K562 (cell line): ENCODE results near the gene NRG2. TPM values are rescaled to one million over a fixed set of nuclear protein-coding genes. Genes with fewer than 3 reads are reported as not detected.

ENCODE experiments used
- ATAC-seq: fragments of 200-7000 bp; cut with Tn5 transposase; 3 replicates; pipeline ENCODE4 v1.9.1; 2020; ENCODE audit warnings: moderate library complexity
- BruUV-seq: library from RNA; stranded (reverse); fragments of 400-500 nt; replicated peaks from 2 replicates; lab custom pipeline; 2021; lab: Mats Ljungman, UMichigan
- CTCF ChIA-PET: fragments of 300-600 bp; formaldehyde crosslinking; extraction: SDS; loops from one replicate; lab custom pipeline; 2021; ENCODE audit warnings: low intra/inter-chr PET ratio; lab: Yijun Ruan, JAX
- POLR2A ChIA-PET: fragments of 300-600, 350-650 bp; sonication (Branson Sonifier 250); formaldehyde crosslinking; extraction: SDS; loops from one replicate; lab custom pipeline; 2021; ENCODE audit warnings: antibody characterized with exemption, inconsistent platforms; lab: Yijun Ruan, JAX
- DNase-seq, 4 experiments: peaks; one replicate each; pipeline versions ENCODE4 v3.0.0 to v3.0.0-alpha.2; 2011 to 2018; ENCODE audit warnings: low spot score in 3 of 4, mixed read lengths in 3 of 4; ENCODE audit errors: extremely low read depth in 1 of 4
- FAIRE-seq: peaks from 2 replicates; lab custom pipeline; 2011; peaks lifted over from hg19 to GRCh38; lab: Jason Lieb, UNC
- H2AFZ ChIP-seq: 2 replicates; pipeline ENCODE4 v1.6.0; 2011; ENCODE audit warnings: low read depth, low read length, control low read depth, inconsistent platforms
- H3K27ac ChIP-seq: fragments of 200-600 bp; 3 replicates; pipeline ENCODE4 v1.8.0; 2011; ENCODE audit warnings: low read depth, mild to moderate bottlenecking, control low read depth, inconsistent platforms, low read length, moderate library complexity, mixed read lengths; ENCODE audit errors: extremely low read depth
- H3K27me3 ChIP-seq, 2 experiments: fragments of 300-600 bp in 1 of 2; 2 replicates in 1 of 2; 3 replicates in 1 of 2; pipeline versions ENCODE4 v1.6.0 to v1.8.0; 2011; ENCODE audit warnings: inconsistent platforms in 2 of 2, low read length in 2 of 2, mild to moderate bottlenecking in 1 of 2, mixed read lengths in 1 of 2, moderate library complexity in 1 of 2; ENCODE audit not compliant: control insufficient read depth in 2 of 2, insufficient read depth in 2 of 2
- H3K36me3 ChIP-seq: fragments of 300-600 bp; 3 replicates; pipeline ENCODE4 v1.8.0; 2011; ENCODE audit warnings: mild to moderate bottlenecking, low read length, inconsistent platforms; ENCODE audit not compliant: control insufficient read depth, insufficient read depth
- H3K4me1 ChIP-seq, 2 experiments: fragments of 200-600 bp in 1 of 2; replicated peaks in 1 of 2; 2 replicates in 1 of 2; 3 replicates in 1 of 2; pipeline versions ENCODE4 v1.5.1 to v1.8.0; 2011; ENCODE audit warnings: inconsistent platforms in 2 of 2, low read length in 2 of 2, mild to moderate bottlenecking in 1 of 2, mixed read lengths in 1 of 2, moderate library complexity in 1 of 2; ENCODE audit not compliant: control insufficient read depth in 2 of 2, insufficient read depth in 2 of 2
- H3K4me2 ChIP-seq: 2 replicates; pipeline ENCODE4 v1.6.1; 2011; ENCODE audit warnings: low read length, control low read depth, inconsistent platforms, mixed read lengths; ENCODE audit not compliant: insufficient read depth
- H3K4me3 ChIP-seq: fragments of 200-600 bp; sonication (generic), shearing (Covaris generic); 2 replicates; pipeline ENCODE4 v1.5.1; 2016; ENCODE audit warnings: control low read depth, inconsistent platforms
- H3K79me2 ChIP-seq: fragments of 200-600 bp; 3 replicates; pipeline ENCODE4 v1.8.0; 2011; ENCODE audit warnings: low read length, inconsistent platforms; ENCODE audit not compliant: control insufficient read depth, insufficient read depth
- H3K9ac ChIP-seq, 2 experiments: 2 replicates each; pipeline versions ENCODE4 v1.6.0 to v1.6.1; 2011; ENCODE audit warnings: low read depth in 2 of 2, low read length in 2 of 2, control low read depth in 1 of 2, inconsistent platforms in 1 of 2, mild to moderate bottlenecking in 1 of 2, mixed read lengths in 1 of 2; ENCODE audit not compliant: insufficient read depth in 1 of 2
- H3K9me1 ChIP-seq: one replicate; pipeline ENCODE4 v1.6.0; 2011; ENCODE audit warnings: inconsistent platforms, mild to moderate bottlenecking, low read length, moderate library complexity; ENCODE audit not compliant: control insufficient read depth, insufficient read depth
- H3K9me3 ChIP-seq: replicated peaks from 2 replicates; pipeline ENCODE4 v1.5.1; 2011; ENCODE audit warnings: low read depth, low read length, inconsistent platforms; ENCODE audit not compliant: control insufficient read depth, insufficient read depth
- H4K20me1 ChIP-seq: replicated peaks from 2 replicates; pipeline ENCODE4 v1.6.1; 2011; ENCODE audit warnings: low read length, inconsistent platforms, mixed read lengths; ENCODE audit not compliant: control insufficient read depth, insufficient read depth
- FOXJ2 ChIP-seq: fragments of 200-800 bp; sonication (Bioruptor generic); IDR thresholded peaks from 2 replicates; pipeline ENCODE4 v1.6.1; 2016; ENCODE audit warnings: missing genetic modification characterization, missing compliant biosample characterization
- HNRNPH1 ChIP-seq: fragments of 200-400 bp; formaldehyde crosslinking; optimal IDR thresholded peaks from 2 replicates; pipeline ENCODE3; 2017; ENCODE audit warnings: low read depth, mild to moderate bottlenecking, low read length, moderate library complexity
- PATZ1 ChIP-seq: fragments of 250-450 bp; sonication (Bioruptor Pico); IDR thresholded peaks from 2 replicates; pipeline ENCODE4 v1.5.0; 2020; ENCODE audit warnings: mild to moderate bottlenecking, borderline replicate concordance
- PBX2 ChIP-seq, 2 experiments: IDR thresholded peaks in 1 of 2; conservative IDR thresholded peaks in 1 of 2; 2 replicates each; pipeline ENCODE4 v1.6.1; 2016; ENCODE audit warnings: low read depth in 2 of 2, mild to moderate bottlenecking in 1 of 2, missing compliant biosample characterization in 1 of 2, missing genetic modification characterization in 1 of 2, moderate library complexity in 1 of 2
- PHB2 ChIP-seq: fragments of 450-650 bp; IDR thresholded peaks from 2 replicates; pipeline ENCODE4 v1.6.1; 2017; ENCODE audit warnings: low read depth
- RBBP5 ChIP-seq: fragments of 200-600 bp; sonication (generic); IDR thresholded peaks from 2 replicates; pipeline ENCODE4 v1.6.1; 2012; ENCODE audit warnings: borderline replicate concordance, mild to moderate bottlenecking, low read length, control low read depth, inconsistent platforms; ENCODE audit not compliant: insufficient read depth, poor library complexity, severe bottlenecking
- RBM22 ChIP-seq: fragments of 200-400 bp; formaldehyde crosslinking; IDR thresholded peaks from 2 replicates; pipeline ENCODE4 v1.6.1; 2018; ENCODE audit warnings: low read length, low read depth; ENCODE audit not compliant: poor library complexity, severe bottlenecking
- SREBF2 ChIP-seq: sonication (generic); formaldehyde crosslinking; IDR thresholded peaks from 2 replicates; pipeline ENCODE4 v1.4.0; 2020; ENCODE audit warnings: mild to moderate bottlenecking, missing genetic modification reagents
- STAT5B ChIP-seq: fragments of 250-450 bp; sonication (Bioruptor Pico); IDR thresholded peaks from 2 replicates; pipeline ENCODE4 v1.8.0; 2021; ENCODE audit warnings: mild to moderate bottlenecking, inconsistent platforms
- TFAM ChIP-seq: fragments of 250-450 bp; sonication (Bioruptor Pico); conservative IDR thresholded peaks from 2 replicates; pipeline ENCODE4 v1.5.0; 2021; ENCODE audit warnings: mild to moderate bottlenecking, moderate library complexity
- ZBTB43 ChIP-seq: sonication (generic); formaldehyde crosslinking; IDR thresholded peaks from 2 replicates; pipeline ENCODE4 v1.8.0; 2023; ENCODE audit warnings: mild to moderate bottlenecking, missing genetic modification reagents
- ZNF134 ChIP-seq: fragments of 250-450 bp; sonication (Bioruptor Pico); conservative IDR thresholded peaks from 2 replicates; pipeline ENCODE4 v1.4.0; 2020
- ZNF212 ChIP-seq: fragments of 450-650 bp; formaldehyde crosslinking; IDR thresholded peaks from 2 replicates; pipeline ENCODE4 v1.4.0; 2020; ENCODE audit warnings: mild to moderate bottlenecking
- ZNF24 ChIP-seq: fragments of 450-650 bp; IDR thresholded peaks from 2 replicates; pipeline ENCODE4 v1.6.1; 2016
- ZNF436 ChIP-seq: fragments of 250-450, 450-650 bp; sonication (Bioruptor Pico); formaldehyde crosslinking; IDR thresholded peaks from 2 replicates; pipeline ENCODE4 v1.7.0; 2020; ENCODE audit warnings: mild to moderate bottlenecking
- ZNF695 ChIP-seq: fragments of 450-650 bp; formaldehyde crosslinking; IDR thresholded peaks from 2 replicates; pipeline ENCODE4 v1.4.0; 2020; ENCODE audit warnings: mild to moderate bottlenecking, moderate library complexity
- WGBS: fragments of 100-300 bp; shearing (Covaris generic); methylation state at CpG from one replicate; pipeline ENCODE4 v1.1.6; 2016; ENCODE audit warnings: low coverage, mixed read lengths; ENCODE audit not compliant: insufficient coverage; ENCODE audit errors: missing lambda C conversion rate; 5-methylcytosine and 5-hydroxymethylcytosine counted together
- in situ Hi-C: fragments of 300-500 bp; cut with MboI; formaldehyde crosslinking; loops from 4 replicates; pipeline ENCODE4 v1.15.0; 2018; ENCODE audit warnings: inconsistent platforms, mixed read lengths
- intact Hi-C: fragments of 100-400 bp; cut with micrococcal nuclease; formaldehyde crosslinking; loops from 2 replicates; pipeline ENCODE4 v1.14.2; 2022
- polyA plus RNA-seq, 8 experiments: library from polyadenylated mRNA; depleted of rRNA in 4 of 8; stranded (reverse) in 5 of 8; unstranded in 3 of 8; fragments of >200 nt; fragmentation: Nextera tagmentation in 2 of 8; fragmentation: Illumina TruSeq in 1 of 8; extraction: Ambion mirVana in 2 of 8; extraction: Trizol in 1 of 8; gene quantifications; 2 replicates each; pipeline versions ENCODE4 v1.2.1 to v1.2.3, GENCODE V29; 2011 to 2014; ENCODE audit warnings: inconsistent platforms in 1 of 8, missing spikeins in 1 of 8
- total RNA-seq, 7 experiments: library from RNA; depleted of rRNA in 6 of 7; stranded (reverse); fragments of >200 nt in 6 of 7; fragmentation: Illumina TruSeq in 2 of 7; extraction: Trizol in 2 of 7; gene quantifications; 2 replicates each; pipeline versions ENCODE4 v1.2.1 to v1.2.3, GENCODE V29; 2011 to 2021; ENCODE audit warnings: low replicate concordance in 1 of 7

NRG2 gene
- total and polyA plus RNA-seq, 9 of the 15 experiments (the other 6 are each of a cell fraction or from before 2014, with no cell fraction given), result not detected

- DNase-seq (no peak), FAIRE-seq (no peak), ATAC-seq (no peak)
- Histone ChIP-seq H3K27me3 (peaks cover 8 to 15% of the 10 kb centered on the region in 2 experiments; a peak in 4 of 5 replicates), H3K9ac (no peak overlapping the region), H3K9me1 (no peaks in the 10 kb centered on the region), H4K20me1 (no peaks in the 10 kb centered on the region), H3K36me3 (no peaks in the 10 kb centered on the region), H3K4me1 (no peaks in the 10 kb centered on the region), H2AFZ (no peak overlapping the region), H3K4me2 (no peak overlapping the region), H3K27ac (no peak overlapping the region), H3K79me2 (no peaks in the 10 kb centered on the region), H3K4me3 (no peak overlapping the region), H3K9me3 (no peaks in the 10 kb centered on the region)
- 0% methylated on average over 1 of the region's 1 CpG for WGBS
- intact Hi-C loops (no loop called here), in situ Hi-C loops (no loop called here)
- ChIA-PET CTCF (no interaction called here), POLR2A (interaction anchor here (1.0 kb wide), 1 partner anchor 9 kb away, joined by 4 read pairs; no protein-coding TSS in a partner anchor)
- no TSS peak for BruUV-seq
- TF ChIP-seq STAT5B (CRISPR knock-in tag) (no peak), HNRNPH1 (no peak), RBM22 (no peak), ZNF24 (no peak), PHB2 (no peak), PATZ1 (CRISPR knock-in tag) (no peak), ZNF436 (CRISPR knock-in tag) (no peak), TFAM (CRISPR knock-in tag) (no peak), SREBF2 (CRISPR knock-in tag) (no peak), PBX2 (CRISPR knock-in tag; IDR thresholded peaks at IDR 0.05; ENCODE audit: low read depth) (no peak), PBX2 (tag; conservative IDR thresholded peaks at IDR 0.05; ENCODE audit: low read depth) (no peak), ZNF212 (no peak), ZNF695 (no peak), ZNF134 (CRISPR knock-in tag) (no peak), RBBP5 (no peak), FOXJ2 (tag) (no peak), ZBTB43 (CRISPR knock-in tag) (no peak)
These were observed 48.9 kb downstream of the NRG2 start for GRCh38 chr5:139994234-139994633.
